22Rv1 (cell line): Measurements from ENCODE around the gene KRT9.
"Not testable (repeated sequence)": the region's sequence is repeated elsewhere in the genome, so short reads cannot be mapped to it uniquely, and the experiment has no call there.

Experiments
- H3K27ac ChIP-seq: fragments of 450-650 bp; 2 replicates; pipeline ENCODE4 v1.5.1; 2017
- CTCF ChIP-seq: fragments of 450-650 bp; IDR thresholded peaks from 2 replicates; pipeline ENCODE4 v1.5.1; 2017; ENCODE audit warnings: mild to moderate bottlenecking
- ZFX ChIP-seq: fragments of 450-650 bp; IDR thresholded peaks from 2 replicates; pipeline ENCODE4 v1.6.1; 2017; ENCODE audit warnings: antibody characterized with exemption, borderline replicate concordance

The KRT9 gene

GRCh38 chr17:41578971-41579370 lies 7.1 kb upstream of the KRT9 start:
- no peak for TF ChIP-seq ZFX
- no peak for TF ChIP-seq CTCF
- H3K27ac ChIP-seq, result no peak overlapping the region

GRCh38 chr17:41578538-41578937 lies 6.7 kb upstream of the KRT9 start:
- no peak overlapping the region for H3K27ac ChIP-seq
- no peak for TF ChIP-seq CTCF
- TF ChIP-seq ZFX, result no peak

- not testable (repeated sequence) for H3K27ac ChIP-seq
These were observed 4.9 kb upstream of the KRT9 start for GRCh38 chr17:41576740-41577139.

- H3K27ac ChIP-seq, result no peak overlapping the region
- TF ChIP-seq ZFX (no peak), CTCF (no peak)
These were observed 3.5 kb upstream of the KRT9 start for GRCh38 chr17:41575336-41575735.

- H3K27ac ChIP-seq, result no peak overlapping the region
These were observed 4.5 kb downstream of the KRT9 start for GRCh38 chr17:41567317-41567716.

GRCh38 chr17:41565338-41565737 lies 6.5 kb downstream of the KRT9 start:
- no peak overlapping the region for H3K27ac ChIP-seq
- no peak for TF ChIP-seq CTCF
- no peak for TF ChIP-seq ZFX

More at GRCh38 chr17:41567317-41567716, 4.5 kb downstream of the KRT9 start:
- no peak for TF ChIP-seq CTCF
- TF ChIP-seq ZFX, result no peak

GRCh38 chr17:41563607-41564170 lies 8.2 kb downstream of the KRT9 start:
- TF ChIP-seq ZFX (no peak), CTCF (no peak)
- H3K27ac ChIP-seq, result no peak overlapping the region

- H3K27ac ChIP-seq, result no peak overlapping the region
- TF ChIP-seq CTCF (no peak), ZFX (no peak)
These were observed 10.3 kb downstream of the KRT9 start for GRCh38 chr17:41561554-41561953.
